ENCODE data around the gene INPP5J.
"Not testable (repeated sequence)": the region's sequence is repeated elsewhere in the genome, so short reads cannot be mapped to it uniquely, and the experiment has no call there.

The INPP5J gene

GRCh38 chr22:31155422-31155821 lies 32.7 kb downstream of the INPP5J start:
- DNase-seq = no peak

GRCh38 chr22:31160328-31160978 lies 37.7 kb downstream of the INPP5J start:
- peak; percentile 9 for DNase-seq

GRCh38 chr22:31161386-31161785 lies 38.6 kb downstream of the INPP5J start:
- DNase-seq = no peak

GRCh38 chr22:31162015-31162765 lies 39.4 kb downstream of the INPP5J start:
- no peak for DNase-seq

- DNase-seq = no peak
These were observed 48.2 kb downstream of the INPP5J start for GRCh38 chr22:31170971-31171370.

GRCh38 chr22:31171734-31172133 lies 49.0 kb downstream of the INPP5J start:
- DNase-seq = not testable (repeated sequence)

- DNase-seq = no peak
These were observed 50.8 kb downstream of the INPP5J start for GRCh38 chr22:31173386-31174145.

GRCh38 chr22:31176923-31177322 lies 54.2 kb downstream of the INPP5J start:
- no peak for DNase-seq

- DNase-seq = no peak
These were observed 54.8 kb downstream of the INPP5J start for GRCh38 chr22:31177420-31178162.

GRCh38 chr22:31178859-31179258 lies 56.1 kb downstream of the INPP5J start:
- no peak for DNase-seq

- DNase-seq = no peak
These were observed 56.6 kb downstream of the INPP5J start for GRCh38 chr22:31179345-31179744.

GRCh38 chr22:31184015-31184414 lies 61.2 kb downstream of the INPP5J start:
- DNase-seq = no peak
